ENCODE results near the gene MBD3.
A peak's percentile ranks its signal among the peaks of the same experiment; 100 is the strongest.

Gene MBD3

GRCh38 chr19:1605236-1606137 lies 12.8 kb upstream of the MBD3 start, which contains the start of gene UQCR11:
TSS of gene UQCR11 (minus strand) at chr19:1605462. CDS start at chr19:1605409, 53 bp downstream.
- in situ Hi-C loops (cut with MboI; ENCODE audit: low pct_unique_long_range_greater_than_20kb, low sequenced_read_pairs), result no loop called here
- peak; percentile 96 for DNase-seq

- no peak for DNase-seq
- in situ Hi-C loops (cut with MboI; ENCODE audit: low pct_unique_long_range_greater_than_20kb, low sequenced_read_pairs), result no loop called here
Measured at GRCh38 chr19:1602091-1602707, 9.5 kb upstream of the MBD3 start.

GRCh38 chr19:1601613-1602064 lies 9.0 kb upstream of the MBD3 start:
- in situ Hi-C loops (cut with MboI; ENCODE audit: low pct_unique_long_range_greater_than_20kb, low sequenced_read_pairs), result no loop called here
- no peak for DNase-seq

- no peak for DNase-seq
- in situ Hi-C loops (cut with MboI; ENCODE audit: low pct_unique_long_range_greater_than_20kb, low sequenced_read_pairs), result no loop called here
Measured at GRCh38 chr19:1599460-1599846, 6.8 kb upstream of the MBD3 start.

GRCh38 chr19:1598777-1599459 lies 6.3 kb upstream of the MBD3 start:
- DNase-seq, result no peak
- in situ Hi-C loops (cut with MboI; ENCODE audit: low pct_unique_long_range_greater_than_20kb, low sequenced_read_pairs), result no loop called here

- DNase-seq, result no peak
- in situ Hi-C loops (cut with MboI; ENCODE audit: low pct_unique_long_range_greater_than_20kb, low sequenced_read_pairs), result no loop called here
Measured at GRCh38 chr19:1593501-1593772, 772 bp upstream of the MBD3 start.

- DNase-seq, result peak; percentile 80
- in situ Hi-C loops (cut with MboI; ENCODE audit: low pct_unique_long_range_greater_than_20kb, low sequenced_read_pairs), result no loop called here
Measured at GRCh38 chr19:1592024-1592754, 476 bp downstream of the MBD3 start.

GRCh38 chr19:1591421-1592023 lies 1.1 kb downstream of the MBD3 start:
- in situ Hi-C loops (cut with MboI; ENCODE audit: low pct_unique_long_range_greater_than_20kb, low sequenced_read_pairs), result no loop called here
- DNase-seq, result peak; percentile 21

- peak; percentile 58 for DNase-seq
- in situ Hi-C loops (cut with MboI; ENCODE audit: low pct_unique_long_range_greater_than_20kb, low sequenced_read_pairs), result no loop called here
Measured at GRCh38 chr19:1590641-1591397, 1.8 kb downstream of the MBD3 start.

- in situ Hi-C loops (cut with MboI; ENCODE audit: low pct_unique_long_range_greater_than_20kb, low sequenced_read_pairs), result no loop called here
- DNase-seq, result no peak
Measured at GRCh38 chr19:1587872-1588271, 4.8 kb downstream of the MBD3 start.

- in situ Hi-C loops (cut with MboI; ENCODE audit: low pct_unique_long_range_greater_than_20kb, low sequenced_read_pairs), result no loop called here
- DNase-seq, result no peak
Measured at GRCh38 chr19:1585243-1585580, 7.5 kb downstream of the MBD3 start.

- no peak for DNase-seq
- in situ Hi-C loops (cut with MboI; ENCODE audit: low pct_unique_long_range_greater_than_20kb, low sequenced_read_pairs), result no loop called here
Measured at GRCh38 chr19:1584500-1585242, 8.0 kb downstream of the MBD3 start.

- in situ Hi-C loops (cut with MboI; ENCODE audit: low pct_unique_long_range_greater_than_20kb, low sequenced_read_pairs), result no loop called here
- DNase-seq, result no peak
Measured at GRCh38 chr19:1582201-1582600, 10.5 kb downstream of the MBD3 start.

GRCh38 chr19:1580957-1581356 lies 11.7 kb downstream of the MBD3 start:
- in situ Hi-C loops (cut with MboI; ENCODE audit: low pct_unique_long_range_greater_than_20kb, low sequenced_read_pairs), result no loop called here
- no peak for DNase-seq

GRCh38 chr19:1580382-1580781 lies 12.3 kb downstream of the MBD3 start:
- in situ Hi-C loops (cut with MboI; ENCODE audit: low pct_unique_long_range_greater_than_20kb, low sequenced_read_pairs), result no loop called here

GRCh38 chr19:1579222-1579621 lies 13.4 kb downstream of the MBD3 start:
- in situ Hi-C loops (cut with MboI; ENCODE audit: low pct_unique_long_range_greater_than_20kb, low sequenced_read_pairs), result no loop called here
- DNase-seq, result no peak

More at GRCh38 chr19:1580382-1580781, 12.3 kb downstream of the MBD3 start:
- no peak for DNase-seq

GRCh38 chr19:1577929-1578618 lies 14.6 kb downstream of the MBD3 start:
- DNase-seq, result no peak
- in situ Hi-C loops (cut with MboI; ENCODE audit: low pct_unique_long_range_greater_than_20kb, low sequenced_read_pairs), result no loop called here
